GM12878 (cell line): ENCODE measurements around the gene LGALS3BP.
"Not testable (repeated sequence)": the region's sequence is repeated elsewhere in the genome, so short reads cannot be mapped to it uniquely, and the experiment has no call there.

Experiments used
- CTCF ChIP-seq, 3 experiments: IDR thresholded peaks in 2 of 3; conservative IDR thresholded peaks in 1 of 3; 2 replicates each; pipeline ENCODE4 v1.5.1; 2011; ENCODE audit warnings: low read depth in 3 of 3, low read length in 3 of 3, mild to moderate bottlenecking in 3 of 3, control low read depth in 2 of 3, moderate library complexity in 2 of 3, inconsistent platforms in 1 of 3, mixed read lengths in 1 of 3; ENCODE audit not compliant: control insufficient read depth in 2 of 3, insufficient read depth in 1 of 3; ENCODE audit errors: extremely low read depth in 1 of 3
- HCFC1 ChIP-seq: fragments of 150-350 bp; IDR thresholded peaks from 2 replicates; pipeline ENCODE4 v1.6.1; 2014; ENCODE audit warnings: low read length
- JUND ChIP-seq: IDR thresholded peaks from 2 replicates; pipeline ENCODE4 v1.6.1; 2012; ENCODE audit warnings: low read depth, mild to moderate bottlenecking, low read length, improper control_type of control experiment, moderate library complexity
- MEF2B ChIP-seq: fragments of 450-650 bp; IDR thresholded peaks from 2 replicates; pipeline ENCODE4 v1.6.1; 2018; ENCODE audit warnings: mild to moderate bottlenecking, moderate library complexity; ENCODE audit not compliant: partially characterized antibody, poor library complexity, severe bottlenecking
- REST ChIP-seq: IDR thresholded peaks from 2 replicates; pipeline ENCODE4 v1.6.1; 2012; ENCODE audit warnings: mild to moderate bottlenecking, low read depth, low read length

- not testable (repeated sequence) for TF ChIP-seq REST; CTCF (IDR thresholded peaks at IDR 0.05 in 2 of 3, conservative IDR thresholded peaks at IDR 0.05 in 1 of 3; ENCODE audit: control insufficient read depth in 2 of 3, extremely low read depth in 1 of 3, insufficient read depth in 1 of 3, low read depth in 3 of 3, low read length in 3 of 3); HCFC1; MEF2B; JUND
Observed at GRCh38 chr17:78962984-78963348, 16.8 kb downstream of the LGALS3BP start.
